ENCODE measurements around the gene CYP4V2. TPM values are rescaled to one million over a fixed set of nuclear protein-coding genes. Genes with fewer than 3 reads are reported as not detected.

Gene CYP4V2
- total RNA-seq, 4 donors from 2014 or later: 44.0 to 83.8 (median 61.3) TPM

- H3K27me3 ChIP-seq: no peaks in the 10 kb centered on the region
- no peak for DNase-seq
- TF ChIP-seq EP300 (IDR thresholded peaks at IDR 0.05; ENCODE audit: low read depth) (no peak), CTCF (IDR thresholded peaks at IDR 0.05) (no peak), POLR2A (IDR thresholded peaks at IDR 0.05) (no peak), POLR2AphosphoS5 (IDR thresholded peaks at IDR 0.05) (no peak)
- in situ Hi-C loops (cut with MboI; ENCODE audit: low pct_ligation_motif_present in 1 of 4, low pct_unique_long_range_greater_than_20kb in 1 of 4, low sequenced_read_pairs in 3 of 4) (no loop called here), intact Hi-C loops (cut with DNase I; ENCODE audit: low total_unique reads) (no loop called here)
- H3K27ac ChIP-seq: no peak overlapping the region
- 54 to 67% methylated on average over 1 of the region's 1 CpG for WGBS, 2 donors (ENCODE audit: low coverage in 1 of 2)
- no peaks in the 10 kb centered on the region for H3K4me1 ChIP-seq
- no peaks in the 10 kb centered on the region for H3K36me3 ChIP-seq
- H3K9me3 ChIP-seq: no peaks in the 10 kb centered on the region
- no peak overlapping the region for H3K4me3 ChIP-seq
These were observed 26.4 kb downstream of the CYP4V2 start for GRCh38 chr4:186217733-186218293.

GRCh38 chr4:186221624-186222023 lies 30.3 kb downstream of the CYP4V2 start:
- no peak overlapping the region for H3K27ac ChIP-seq
- no peaks in the 10 kb centered on the region for H3K4me1 ChIP-seq
- in situ Hi-C loops (cut with MboI; ENCODE audit: low pct_ligation_motif_present in 1 of 4, low pct_unique_long_range_greater_than_20kb in 1 of 4, low sequenced_read_pairs in 3 of 4): no loop called here
- H3K36me3 ChIP-seq: no peaks in the 10 kb centered on the region
- H3K27me3 ChIP-seq: no peaks in the 10 kb centered on the region
- no peak for TF ChIP-seq EP300 (IDR thresholded peaks at IDR 0.05; ENCODE audit: low read depth)
- no peak for TF ChIP-seq CTCF (IDR thresholded peaks at IDR 0.05)
- TF ChIP-seq POLR2AphosphoS5 (IDR thresholded peaks at IDR 0.05): no peak
- TF ChIP-seq POLR2A (IDR thresholded peaks at IDR 0.05): no peak
- peaks cover 3 to 5% of the 10 kb centered on the region in 2 donors for H3K9me3 ChIP-seq
- no peak overlapping the region for H3K4me3 ChIP-seq
- no peak for DNase-seq
- intact Hi-C loops (cut with DNase I; ENCODE audit: low total_unique reads): loop anchor here (5.0 kb wide), 1 partner anchor 1726 kb away; no protein-coding TSS in a partner anchor
- 80 to 83% methylated on average over 1 of the region's 1 CpG for WGBS, 2 donors (ENCODE audit: low coverage in 1 of 2)

- Histone ChIP-seq H3K27me3 (no peaks in the 10 kb centered on the region), H3K27ac (no peak overlapping the region), H3K4me1 (peaks cover 0 to 19% (median 6%) of the 10 kb centered on the region in 4 donors), H3K9me3 (peaks cover 3 to 5% of the 10 kb centered on the region in 2 donors), H3K4me3 (no peak overlapping the region), H3K36me3 (no peaks in the 10 kb centered on the region)
- in situ Hi-C loops (cut with MboI; ENCODE audit: low pct_ligation_motif_present in 1 of 4, low pct_unique_long_range_greater_than_20kb in 1 of 4, low sequenced_read_pairs in 3 of 4) (no loop called here), intact Hi-C loops (cut with DNase I; ENCODE audit: low total_unique reads) (no loop called here)
- TF ChIP-seq POLR2AphosphoS5 (IDR thresholded peaks at IDR 0.05): no peak
- no peak for TF ChIP-seq EP300 (IDR thresholded peaks at IDR 0.05; ENCODE audit: low read depth)
- no peak for TF ChIP-seq CTCF (IDR thresholded peaks at IDR 0.05)
- no peak for TF ChIP-seq POLR2A (IDR thresholded peaks at IDR 0.05)
- DNase-seq: no peak
These were observed 34.5 kb downstream of the CYP4V2 start for GRCh38 chr4:186225848-186226247.

GRCh38 chr4:186226521-186227189 lies 35.3 kb downstream of the CYP4V2 start:
- no peaks in the 10 kb centered on the region for H3K36me3 ChIP-seq
- TF ChIP-seq POLR2AphosphoS5 (IDR thresholded peaks at IDR 0.05): no peak
- no peak for TF ChIP-seq POLR2A (IDR thresholded peaks at IDR 0.05)
- TF ChIP-seq CTCF (IDR thresholded peaks at IDR 0.05): no peak
- no peak for TF ChIP-seq EP300 (IDR thresholded peaks at IDR 0.05; ENCODE audit: low read depth)
- WGBS, 2 donors (ENCODE audit: low coverage in 1 of 2): 98 to 100% methylated on average over 1 to 3 of the region's 3 CpGs

More at GRCh38 chr4:186226521-186227189, 35.3 kb downstream of the CYP4V2 start:
- in situ Hi-C loops (cut with MboI; ENCODE audit: low pct_ligation_motif_present in 1 of 4, low pct_unique_long_range_greater_than_20kb in 1 of 4, low sequenced_read_pairs in 3 of 4) (no loop called here), intact Hi-C loops (cut with DNase I; ENCODE audit: low total_unique reads) (no loop called here)
- DNase-seq: no peak
- H3K4me3 ChIP-seq: no peak overlapping the region
- no peaks in the 10 kb centered on the region for H3K27me3 ChIP-seq
- H3K9me3 ChIP-seq: peaks cover 3 to 5% of the 10 kb centered on the region in 2 donors
- peaks cover 0 to 19% (median 6%) of the 10 kb centered on the region in 4 donors for H3K4me1 ChIP-seq
- H3K27ac ChIP-seq: no peak overlapping the region

All from transverse colon (tissue), 4 donors.